GM23248 (cell line): ENCODE results near the gene STXBP6.

Experiments
- EZH2 ChIP-seq: fragments of 200-600 bp; sonication (generic); IDR thresholded peaks from 2 replicates; pipeline ENCODE4 v1.6.1; 2018; ENCODE audit warnings: antibody characterized with exemption, mild to moderate bottlenecking; ENCODE audit not compliant: insufficient read depth, poor library complexity, severe bottlenecking
- EZH2phosphoT487 ChIP-seq: fragments of 200-600 bp; sonication (generic); IDR thresholded peaks from 2 replicates; pipeline ENCODE4 v1.6.1; 2018; ENCODE audit warnings: antibody characterized with exemption, moderate library complexity, mild to moderate bottlenecking, low read depth; ENCODE audit not compliant: insufficient read depth

DNA sequence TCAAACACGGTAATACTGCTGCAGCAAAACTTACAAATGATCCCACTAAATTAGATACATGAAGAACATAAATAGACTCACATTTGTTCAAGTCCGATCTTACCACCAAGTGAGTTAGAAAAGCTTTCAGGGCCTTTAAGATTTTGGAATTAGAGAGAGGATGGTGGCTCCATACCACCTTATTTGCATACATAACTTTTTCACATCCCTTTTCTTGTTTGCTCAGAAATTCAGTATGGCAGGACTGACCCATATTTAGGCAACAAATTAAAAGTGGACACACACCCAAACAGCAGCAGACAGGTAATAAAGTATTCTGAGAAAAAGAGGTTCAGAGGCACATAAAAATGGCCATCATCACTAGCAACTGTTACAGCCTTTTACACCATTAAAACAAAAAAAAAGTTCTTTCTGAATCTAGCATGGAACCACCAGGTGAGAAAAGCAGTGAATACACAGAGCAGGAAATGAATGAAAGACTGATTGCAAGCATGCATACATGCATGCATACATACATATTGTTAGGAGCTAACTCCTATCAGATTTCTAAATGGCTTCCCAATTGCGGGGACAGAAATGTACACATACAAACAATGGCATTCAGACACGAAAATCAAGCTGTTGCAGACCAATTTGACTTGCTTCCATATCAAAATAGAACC is 23.3 kb downstream of the STXBP6 start:
- TF ChIP-seq EZH2 (no peak), EZH2phosphoT487 (no peak)
